HS-27A (cell line): Measurements from ENCODE around the gene CD34.
"Not testable (repeated sequence)": the region's sequence is repeated elsewhere in the genome, so short reads cannot be mapped to it uniquely, and the experiment has no call there.

ENCODE experiments used
- DNase-seq: peaks from one replicate; pipeline ENCODE4 v3.0.0-alpha.2; 2012; ENCODE audit warnings: low read depth, missing footprints

CD34 gene

DNA sequence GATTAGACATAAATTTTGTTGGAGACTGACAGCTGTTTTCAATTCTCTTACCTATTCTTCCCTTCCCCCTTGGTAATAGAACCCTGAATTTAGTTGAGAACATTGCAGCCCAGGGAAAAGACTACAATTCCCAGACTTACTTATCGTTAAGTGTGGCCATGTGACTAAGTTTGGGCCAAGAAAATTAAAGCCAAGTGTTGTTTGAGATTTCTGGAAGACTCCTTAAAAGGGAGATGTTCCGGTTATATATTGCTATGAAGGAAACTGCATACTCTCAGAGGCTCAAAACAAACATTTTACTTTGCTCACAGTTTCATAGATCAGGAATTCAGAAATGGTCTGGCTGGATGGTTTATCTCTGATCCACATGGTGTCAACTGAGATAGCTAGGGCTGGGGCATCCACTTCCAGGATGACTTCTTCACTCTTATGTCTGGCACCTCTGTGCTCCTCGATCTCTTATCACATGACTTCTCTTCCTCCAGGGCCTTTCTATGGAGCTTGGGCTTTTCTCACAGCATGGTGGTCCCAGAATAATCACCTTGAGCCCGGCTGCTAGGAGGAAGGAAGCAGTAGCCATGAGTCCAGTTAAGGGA lies 22.4 kb upstream of the CD34 start:
- DNase-seq, result no peak

- DNase-seq, result no peak
Measured at GRCh38 chr1:207926984-207927383, 16.1 kb upstream of the CD34 start.

DNA sequence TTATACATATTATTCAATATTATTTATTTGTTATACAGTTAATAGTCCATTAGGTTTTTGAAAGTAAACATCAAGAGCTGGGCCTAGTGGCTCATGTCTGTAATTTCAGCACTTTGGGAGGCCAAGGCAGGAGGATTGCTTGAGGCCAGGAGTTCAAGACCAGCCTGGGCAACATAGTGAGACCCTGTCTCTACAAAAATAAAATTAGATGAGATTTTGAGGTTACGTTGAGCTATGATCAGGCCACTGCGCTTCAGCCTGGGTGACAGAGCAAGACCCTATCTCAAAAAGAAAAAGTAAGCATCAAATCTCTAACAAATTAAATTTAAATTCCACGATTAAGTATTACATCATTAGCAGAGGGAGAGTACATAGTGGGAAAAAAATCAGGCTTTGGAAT lies 15.0 kb upstream of the CD34 start:
- DNase-seq, result not testable (repeated sequence)

DNA sequence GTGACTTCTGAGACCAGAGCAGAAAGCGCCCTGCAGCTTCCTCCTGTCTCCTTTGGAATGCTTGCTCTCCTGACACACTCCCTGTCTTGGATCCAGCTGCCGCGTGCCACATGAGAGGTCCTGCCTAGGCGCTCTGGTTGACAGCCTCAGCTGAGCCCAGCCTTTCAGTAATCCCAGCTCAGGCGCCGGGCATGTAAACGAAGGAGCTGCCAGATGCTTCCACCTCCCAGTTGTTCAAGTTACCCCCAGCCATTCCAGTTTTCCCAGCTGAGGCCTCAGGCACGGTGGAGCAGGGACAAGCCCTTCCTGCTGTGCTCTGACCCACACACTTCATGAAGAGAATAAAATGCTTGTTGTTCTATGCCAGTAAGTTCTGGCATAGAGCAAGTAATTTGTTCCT lies 14.3 kb upstream of the CD34 start:
- DNase-seq, result no peak

DNA sequence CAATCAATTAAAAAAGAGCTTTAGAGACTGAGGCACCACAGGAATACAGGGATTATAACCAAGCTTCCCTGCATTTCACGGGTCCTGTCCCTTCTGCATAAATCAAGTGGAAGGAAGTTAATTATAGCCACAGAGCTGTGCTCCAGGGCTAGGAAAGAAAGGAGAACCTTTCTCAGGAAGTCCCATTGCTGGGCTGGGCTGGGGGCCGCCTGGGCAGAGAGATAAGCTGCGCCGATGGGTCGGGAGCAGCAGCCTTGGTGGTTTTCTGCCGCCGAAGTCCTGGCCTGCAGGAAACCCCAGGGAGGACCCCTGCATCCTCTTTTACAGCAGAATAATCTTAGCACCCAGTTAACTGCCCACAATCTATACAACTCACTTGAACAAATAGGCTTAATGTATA lies 12.6 kb upstream of the CD34 start:
- DNase-seq, result no peak

DNA sequence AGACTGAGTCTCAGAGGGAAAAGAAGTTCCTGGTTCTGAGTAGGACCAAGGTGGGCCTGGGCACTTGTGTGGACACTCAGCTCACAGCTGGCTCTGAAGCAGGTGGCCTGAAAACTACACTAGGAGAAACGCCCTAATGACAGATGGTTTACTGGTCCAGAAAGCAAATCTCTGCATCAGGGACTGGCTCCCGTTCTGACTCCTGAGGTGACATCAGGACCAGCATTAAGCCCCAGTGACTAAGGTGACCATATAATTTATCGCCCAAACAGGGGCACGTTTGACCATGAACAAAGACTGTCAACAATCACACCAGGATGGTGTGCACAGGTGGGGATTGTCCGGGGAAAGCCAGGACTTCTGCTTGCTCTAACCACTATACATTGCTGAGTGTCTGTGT lies 12.2 kb upstream of the CD34 start:
- no peak for DNase-seq

DNA sequence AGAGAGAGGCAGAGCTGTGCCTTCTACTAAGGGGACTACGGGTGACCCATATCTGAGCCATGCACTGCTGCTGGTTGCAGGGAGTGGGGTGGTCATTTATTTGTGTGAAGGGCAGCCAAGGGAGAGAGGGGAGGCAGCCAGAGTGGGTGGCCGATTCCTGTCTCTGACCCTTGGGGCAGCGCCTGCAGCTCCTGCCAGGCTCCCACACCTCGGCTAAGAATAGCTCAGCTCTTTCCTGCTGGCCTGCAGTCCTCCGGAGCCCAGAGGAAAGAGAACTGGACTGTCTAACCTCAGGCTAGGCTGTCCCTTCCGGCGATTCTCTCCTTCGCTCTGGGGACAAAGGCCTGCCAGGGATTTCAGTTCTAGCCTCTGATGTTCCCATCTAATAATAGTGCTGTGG lies 11.6 kb upstream of the CD34 start:
- no peak for DNase-seq

- no peak for DNase-seq
Measured at GRCh38 chr1:207921321-207921720, 10.4 kb upstream of the CD34 start.

DNA sequence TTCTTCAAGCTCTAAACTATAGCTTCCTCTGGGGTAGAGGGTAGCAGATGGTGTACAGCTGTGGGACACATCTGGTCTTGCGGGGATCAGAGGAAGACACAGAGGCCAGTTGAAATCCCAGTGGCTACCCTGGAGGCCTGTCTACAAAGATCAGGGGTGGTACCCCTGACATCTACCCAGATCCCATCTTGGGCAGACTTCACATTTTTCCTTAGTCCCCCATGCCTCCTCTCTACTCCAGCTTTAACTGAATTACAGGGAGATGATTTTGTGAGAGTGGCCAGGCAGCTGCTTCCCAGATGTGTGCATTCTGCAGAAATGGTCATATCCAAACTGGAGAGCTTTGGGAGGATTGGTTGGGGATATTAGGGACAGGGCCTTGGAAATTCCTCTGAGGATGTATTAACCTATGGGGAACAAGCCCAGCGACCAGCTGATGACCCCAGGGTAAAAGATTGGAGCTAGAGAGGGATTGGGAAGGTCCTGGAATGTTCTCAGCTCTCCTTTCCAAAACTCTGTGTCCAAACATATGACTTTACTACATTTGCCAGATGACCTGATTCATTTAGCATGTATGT lies 9.6 kb upstream of the CD34 start:
- DNase-seq, result no peak

GRCh38 chr1:207919523-207920170 lies 8.7 kb upstream of the CD34 start:
- DNase-seq, result no peak

DNA sequence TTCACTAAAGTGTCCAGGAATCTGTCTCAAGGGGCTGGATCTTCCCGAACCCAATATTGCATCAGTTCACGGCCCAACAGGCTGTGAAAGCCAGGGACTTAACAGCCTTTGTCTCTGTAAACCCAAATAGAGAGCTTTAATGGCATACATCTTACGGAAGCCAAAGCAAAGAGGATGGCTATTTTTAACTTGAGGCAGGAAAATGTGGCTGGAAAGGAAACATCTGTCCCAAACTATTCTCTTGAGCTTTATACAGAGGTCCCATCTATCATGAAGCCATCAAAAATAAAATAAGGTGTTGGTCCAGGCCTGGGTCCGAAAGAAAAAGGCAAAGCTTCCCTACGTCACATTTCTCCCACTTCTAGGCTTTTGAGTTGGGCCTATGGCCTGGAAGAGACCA lies 7.7 kb upstream of the CD34 start:
- no peak for DNase-seq

DNA sequence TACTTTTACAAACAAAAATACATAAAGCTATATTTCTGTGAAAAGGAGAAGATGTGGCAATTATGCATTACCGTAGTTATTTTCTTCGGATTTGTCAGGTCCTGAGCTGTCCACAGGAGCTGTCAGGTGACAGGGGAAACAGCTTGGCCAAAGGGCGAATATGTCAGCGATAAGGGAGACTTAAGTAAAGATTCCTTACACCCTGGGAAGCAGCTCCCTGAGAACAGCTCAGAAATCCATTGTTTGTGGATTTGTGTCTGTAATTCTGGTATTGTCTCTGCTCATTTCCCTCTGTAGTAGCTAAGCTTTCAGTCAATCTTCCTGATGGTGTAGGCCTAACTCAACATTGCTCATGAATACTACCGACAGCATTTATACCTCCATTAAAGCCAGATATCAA lies 7.1 kb upstream of the CD34 start:
- no peak for DNase-seq

DNA sequence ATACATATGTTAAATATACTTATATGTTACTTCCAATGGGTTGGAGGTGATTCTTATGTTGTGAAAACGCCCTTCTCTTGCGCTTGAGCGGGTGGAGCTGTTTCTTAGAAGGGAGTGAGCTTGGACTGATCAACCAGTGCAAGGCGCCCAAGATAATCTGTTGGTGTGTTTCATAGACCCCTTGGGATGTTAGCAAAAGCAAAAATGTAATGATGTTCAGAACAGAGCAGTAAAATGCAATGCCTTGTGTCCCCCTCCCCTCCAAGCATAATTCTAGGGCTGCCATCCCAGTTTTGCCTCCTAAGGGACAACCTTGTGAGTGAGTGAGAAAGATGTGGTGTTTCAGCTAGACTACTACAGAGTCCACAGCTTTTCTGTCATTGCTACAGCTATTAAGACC lies 6.2 kb upstream of the CD34 start:
- DNase-seq, result no peak

GRCh38 chr1:207913951-207914350 lies 3.0 kb upstream of the CD34 start:
- DNase-seq, result no peak

GRCh38 chr1:207911856-207912760 lies 1.2 kb upstream of the CD34 start:
- no peak for DNase-seq

GRCh38 chr1:207909687-207910086 lies 1.2 kb downstream of the CD34 start:
- DNase-seq, result no peak

GRCh38 chr1:207908107-207908734 lies 2.7 kb downstream of the CD34 start:
- no peak for DNase-seq

GRCh38 chr1:207904391-207904790 lies 6.5 kb downstream of the CD34 start:
- no peak for DNase-seq

- DNase-seq, result no peak
Measured at GRCh38 chr1:207903767-207904166, 7.2 kb downstream of the CD34 start.

DNA sequence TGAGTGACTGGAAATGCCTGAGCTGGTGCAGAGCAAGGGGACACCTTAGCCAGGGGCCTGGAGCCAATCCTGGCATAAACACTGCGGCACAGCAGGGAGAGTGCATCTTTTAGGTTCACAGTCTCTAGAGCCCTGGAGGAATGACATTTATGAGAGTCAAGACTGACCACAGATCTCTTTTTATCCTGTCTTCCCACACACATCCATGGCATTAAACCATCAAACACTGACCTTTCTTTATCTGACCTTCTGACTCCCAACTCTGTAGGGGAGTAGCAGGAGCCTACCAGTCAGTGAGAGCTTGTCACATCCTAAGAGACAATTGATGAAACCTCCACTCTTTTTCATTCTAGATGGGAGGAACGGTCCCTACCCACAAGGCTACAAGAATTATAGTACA lies 7.9 kb downstream of the CD34 start:
- DNase-seq, result no peak

DNA sequence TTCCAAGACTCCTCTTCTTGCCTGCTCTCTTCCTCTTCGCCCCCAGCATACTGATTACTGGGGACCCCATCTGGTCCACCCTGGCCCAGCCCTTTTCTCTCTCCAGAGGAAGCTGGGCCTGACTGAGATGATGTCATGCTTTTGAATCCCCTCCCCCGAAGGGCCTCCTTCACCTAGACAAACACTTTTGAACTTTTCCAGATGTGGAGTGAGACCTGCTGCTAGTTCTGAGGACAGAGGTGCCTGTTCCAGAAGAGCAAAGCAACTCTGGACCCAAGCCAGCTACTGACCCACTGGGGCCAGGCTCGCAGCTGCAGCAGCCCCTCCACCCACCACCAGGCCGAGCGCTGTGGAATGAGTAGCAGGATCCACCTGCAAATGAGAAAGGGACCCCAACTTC lies 8.4 kb downstream of the CD34 start:
- no peak for DNase-seq

DNA sequence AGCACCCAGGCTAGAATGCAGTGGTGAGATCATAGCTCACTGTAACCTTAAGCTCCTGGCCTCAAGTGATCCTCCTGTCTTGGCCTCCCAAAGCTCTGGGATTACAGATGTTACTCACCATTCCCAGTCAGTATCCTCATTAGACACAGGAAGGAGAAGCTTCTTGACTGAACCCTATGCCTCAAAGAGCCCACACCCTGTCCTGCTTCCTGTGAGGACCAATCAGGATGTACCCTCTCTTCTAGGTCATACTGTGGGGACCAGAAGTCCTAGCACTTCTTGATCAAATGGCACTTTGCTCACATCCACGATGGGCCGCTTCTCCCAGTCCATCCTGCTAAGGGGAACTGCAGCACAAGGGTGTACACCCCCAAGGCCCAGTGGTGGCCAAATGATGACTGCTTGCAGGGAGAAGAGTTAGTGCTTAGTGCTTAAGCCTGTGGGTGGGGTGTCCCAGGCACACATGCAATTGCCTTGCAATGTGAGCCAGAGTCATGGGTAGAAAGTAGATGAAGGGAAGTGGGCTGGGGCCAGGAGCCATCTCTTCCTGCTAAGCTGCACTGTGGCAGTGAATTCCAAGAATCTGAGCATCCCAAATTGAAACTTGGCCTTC lies 9.8 kb downstream of the CD34 start:
- DNase-seq, result no peak
